ENCODE measurements around the gene CPNE7.

Gene CPNE7

DNA sequence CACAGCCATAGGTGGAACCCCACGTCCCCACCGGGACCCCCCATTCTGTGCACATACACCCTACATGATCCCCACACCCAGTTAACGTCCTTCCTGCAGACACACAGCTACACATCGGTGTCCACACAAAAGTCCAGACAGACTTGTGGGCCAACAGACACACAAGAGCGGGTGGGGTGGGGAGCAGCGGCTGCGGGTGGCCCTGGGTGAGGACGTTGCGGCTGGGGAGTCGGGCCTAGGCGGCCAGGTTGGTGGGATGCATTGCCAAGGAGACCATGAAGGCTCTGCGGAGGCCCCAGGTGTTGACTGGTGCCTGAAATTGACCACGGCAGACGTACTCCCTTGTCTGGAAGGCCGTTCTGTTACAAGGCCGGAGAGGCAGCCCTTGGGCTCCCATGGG, 29.2 kb downstream of the CPNE7 start:
- Histone ChIP-seq H3K27me3 (ENCODE audit: insufficient read depth, poor library complexity, severe bottlenecking) (no peaks in the 10 kb centered on the region), H3K4me3 (ENCODE audit: severe bottlenecking) (no peak overlapping the region), H3K9me3 (ENCODE audit: severe bottlenecking) (no peaks in the 10 kb centered on the region), H3K27ac (ENCODE audit: poor library complexity, severe bottlenecking) (no peak overlapping the region), H3K36me3 (ENCODE audit: low read depth) (no peaks in the 10 kb centered on the region), H3K4me1 (ENCODE audit: insufficient read depth, poor library complexity, severe bottlenecking) (peaks cover 17% of the 10 kb centered on the region)
- DNase-seq (ENCODE audit: low spot score): peak; percentile 65
- TF ChIP-seq, protein P1, sequence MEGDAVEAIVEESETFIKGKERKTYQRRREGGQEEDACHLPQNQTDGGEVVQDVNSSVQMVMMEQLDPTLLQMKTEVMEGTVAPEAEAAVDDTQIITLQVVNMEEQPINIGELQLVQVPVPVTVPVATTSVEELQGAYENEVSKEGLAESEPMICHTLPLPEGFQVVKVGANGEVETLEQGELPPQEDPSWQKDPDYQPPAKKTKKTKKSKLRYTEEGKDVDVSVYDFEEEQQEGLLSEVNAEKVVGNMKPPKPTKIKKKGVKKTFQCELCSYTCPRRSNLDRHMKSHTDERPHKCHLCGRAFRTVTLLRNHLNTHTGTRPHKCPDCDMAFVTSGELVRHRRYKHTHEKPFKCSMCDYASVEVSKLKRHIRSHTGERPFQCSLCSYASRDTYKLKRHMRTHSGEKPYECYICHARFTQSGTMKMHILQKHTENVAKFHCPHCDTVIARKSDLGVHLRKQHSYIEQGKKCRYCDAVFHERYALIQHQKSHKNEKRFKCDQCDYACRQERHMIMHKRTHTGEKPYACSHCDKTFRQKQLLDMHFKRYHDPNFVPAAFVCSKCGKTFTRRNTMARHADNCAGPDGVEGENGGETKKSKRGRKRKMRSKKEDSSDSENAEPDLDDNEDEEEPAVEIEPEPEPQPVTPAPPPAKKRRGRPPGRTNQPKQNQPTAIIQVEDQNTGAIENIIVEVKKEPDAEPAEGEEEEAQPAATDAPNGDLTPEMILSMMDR (IDR thresholded peaks at IDR 0.05; ENCODE audit: poor library complexity, severe bottlenecking): no peak
- no peak for ATAC-seq (ENCODE audit: low read depth)

DNA sequence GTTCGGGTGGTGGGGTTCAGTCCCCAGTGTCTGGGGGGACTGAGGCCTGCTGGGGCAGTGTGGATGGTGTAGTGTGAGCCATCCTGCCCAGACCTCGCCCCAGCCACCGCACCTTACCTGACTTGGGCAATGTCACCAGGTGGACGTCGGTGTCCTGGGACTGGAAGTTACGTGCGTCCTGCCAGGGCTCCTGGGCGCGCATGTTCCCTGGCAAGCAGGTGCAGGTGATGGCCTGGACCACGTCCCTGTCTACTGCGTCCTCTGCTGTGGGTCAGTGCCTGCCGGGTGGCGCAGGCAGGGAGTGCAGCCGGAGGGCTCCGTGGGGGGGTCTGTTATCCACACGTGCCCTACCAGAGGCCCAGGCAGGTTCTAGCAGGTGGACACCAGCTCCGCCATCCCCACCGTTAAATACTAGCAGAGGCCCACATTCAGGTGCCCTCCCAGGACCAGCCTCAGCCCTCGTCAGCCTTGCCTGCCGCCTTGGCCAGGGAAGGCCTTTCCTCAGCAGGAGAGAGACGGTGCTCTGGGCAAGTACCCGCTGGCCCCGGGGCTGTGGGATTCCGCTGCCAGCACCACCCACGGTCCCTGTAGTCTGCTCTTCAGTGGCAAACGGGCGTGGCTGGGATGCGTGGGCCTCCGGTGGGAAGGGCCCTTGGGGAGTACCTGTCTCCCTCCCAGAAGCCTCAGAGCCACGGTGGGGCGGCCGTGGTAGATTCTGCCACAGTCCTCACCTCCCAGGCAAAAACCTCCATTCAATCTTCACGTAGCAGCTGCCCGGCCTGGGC, 29.8 kb downstream of the CPNE7 start:
- no peak overlapping the region for H3K27ac ChIP-seq (ENCODE audit: poor library complexity, severe bottlenecking)
- TF ChIP-seq, protein P1 (IDR thresholded peaks at IDR 0.05; ENCODE audit: poor library complexity, severe bottlenecking): no peak
- H3K4me1 ChIP-seq (ENCODE audit: insufficient read depth, poor library complexity, severe bottlenecking): peaks cover 14% of the 10 kb centered on the region
- peak; percentile 71 for DNase-seq (ENCODE audit: low spot score)
- H3K9me3 ChIP-seq (ENCODE audit: severe bottlenecking): no peaks in the 10 kb centered on the region
- no peak overlapping the region for H3K4me3 ChIP-seq (ENCODE audit: severe bottlenecking)
- H3K27me3 ChIP-seq (ENCODE audit: insufficient read depth, poor library complexity, severe bottlenecking): no peaks in the 10 kb centered on the region
- no peaks in the 10 kb centered on the region for H3K36me3 ChIP-seq (ENCODE audit: low read depth)
- no peak for ATAC-seq (ENCODE audit: low read depth)

DNA sequence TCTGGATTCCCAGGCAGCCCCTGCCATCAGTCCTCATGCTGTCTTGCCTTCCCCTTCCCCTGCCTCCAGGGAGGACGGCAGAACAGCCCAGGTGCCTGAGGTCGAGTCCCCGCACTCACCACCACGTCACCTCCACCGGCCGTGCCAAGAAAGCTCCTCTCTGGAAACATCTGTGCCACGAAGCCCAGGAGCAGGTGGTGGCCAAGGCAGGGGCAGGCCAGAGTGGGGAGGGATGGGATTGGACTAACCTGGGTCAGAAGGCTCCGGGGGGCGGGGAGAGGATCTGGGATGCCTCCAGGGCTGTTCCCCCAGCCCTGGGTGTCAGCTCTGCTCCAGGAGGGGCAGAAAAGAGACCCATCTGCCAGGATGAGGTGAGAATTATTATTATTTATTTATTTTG, 30.4 kb downstream of the CPNE7 start:
- Histone ChIP-seq H3K27me3 (ENCODE audit: insufficient read depth, poor library complexity, severe bottlenecking) (no peaks in the 10 kb centered on the region), H3K36me3 (ENCODE audit: low read depth) (no peaks in the 10 kb centered on the region), H3K4me3 (ENCODE audit: severe bottlenecking) (no peak overlapping the region), H3K4me1 (ENCODE audit: insufficient read depth, poor library complexity, severe bottlenecking) (peaks cover 13% of the 10 kb centered on the region), H3K27ac (ENCODE audit: poor library complexity, severe bottlenecking) (no peak overlapping the region), H3K9me3 (ENCODE audit: severe bottlenecking) (no peaks in the 10 kb centered on the region)
- DNase-seq (ENCODE audit: low spot score): peak; percentile 64
- ATAC-seq (ENCODE audit: low read depth): no peak
- TF ChIP-seq, protein P1 (IDR thresholded peaks at IDR 0.05; ENCODE audit: poor library complexity, severe bottlenecking): no peak

DNA sequence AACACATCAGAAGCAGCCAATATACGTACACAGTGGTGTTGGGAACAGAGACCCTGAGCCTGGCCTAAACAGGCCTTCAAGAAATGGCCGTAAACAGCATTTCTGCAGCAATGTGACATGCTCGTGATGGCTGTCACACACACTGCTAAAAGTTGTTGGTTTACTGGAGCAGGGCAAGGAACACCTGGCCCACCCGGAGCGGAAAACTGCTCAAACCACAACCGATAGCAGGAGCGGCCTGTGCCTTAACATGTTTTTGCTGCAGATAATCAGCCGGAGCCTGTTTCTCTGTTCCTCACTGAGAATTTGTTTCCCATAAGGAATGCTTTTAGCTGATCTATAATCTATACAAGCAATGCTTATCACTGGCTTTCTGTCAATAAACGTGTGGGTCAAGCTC, 31.9 kb downstream of the CPNE7 start:
- ATAC-seq (ENCODE audit: low read depth) (no peak), DNase-seq (ENCODE audit: low spot score) (no peak)
- no peak overlapping the region for H3K4me3 ChIP-seq (ENCODE audit: severe bottlenecking)
- H3K9me3 ChIP-seq (ENCODE audit: severe bottlenecking): no peaks in the 10 kb centered on the region
- H3K27me3 ChIP-seq (ENCODE audit: insufficient read depth, poor library complexity, severe bottlenecking): no peaks in the 10 kb centered on the region
- no peaks in the 10 kb centered on the region for H3K36me3 ChIP-seq (ENCODE audit: low read depth)
- TF ChIP-seq, protein P1 (IDR thresholded peaks at IDR 0.05; ENCODE audit: poor library complexity, severe bottlenecking): no peak
- H3K27ac ChIP-seq (ENCODE audit: poor library complexity, severe bottlenecking): no peak overlapping the region
- peaks cover 6% of the 10 kb centered on the region for H3K4me1 ChIP-seq (ENCODE audit: insufficient read depth, poor library complexity, severe bottlenecking)
